Activated CD4-positive, alpha-beta T cell treated with anti-CD3 and anti-CD28 coated beads for 4 hours (primary cell): ENCODE measurements around the gene B3GNT5.

ENCODE experiments used
- DNase-seq, 2 donors: peaks; one replicate each; pipeline ENCODE4 v3.0.0-alpha.2; 2020

Gene B3GNT5

DNA sequence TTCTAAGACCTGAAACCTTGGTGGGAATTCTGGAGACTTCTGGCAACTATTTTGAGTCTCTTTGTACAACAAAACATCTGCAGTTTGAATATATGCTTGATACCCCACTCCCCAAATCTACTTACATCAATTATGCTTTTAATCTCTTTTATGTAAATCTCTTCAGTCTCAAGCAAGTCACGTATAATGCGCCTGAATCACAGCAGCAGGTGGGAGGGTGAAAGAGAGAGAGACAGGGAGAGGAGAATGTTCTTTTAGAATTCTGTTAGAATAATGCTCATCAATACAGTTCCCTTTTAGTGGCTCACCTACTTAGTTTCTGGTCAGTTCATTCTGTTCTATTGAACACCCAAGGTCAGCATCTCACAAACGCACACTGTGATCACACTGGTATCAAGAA is 22.2 kb upstream of the B3GNT5 start:
- DNase-seq = no peak

- no peak for DNase-seq
Observed at GRCh38 chr3:183233966-183234365, 19.1 kb upstream of the B3GNT5 start.

DNA sequence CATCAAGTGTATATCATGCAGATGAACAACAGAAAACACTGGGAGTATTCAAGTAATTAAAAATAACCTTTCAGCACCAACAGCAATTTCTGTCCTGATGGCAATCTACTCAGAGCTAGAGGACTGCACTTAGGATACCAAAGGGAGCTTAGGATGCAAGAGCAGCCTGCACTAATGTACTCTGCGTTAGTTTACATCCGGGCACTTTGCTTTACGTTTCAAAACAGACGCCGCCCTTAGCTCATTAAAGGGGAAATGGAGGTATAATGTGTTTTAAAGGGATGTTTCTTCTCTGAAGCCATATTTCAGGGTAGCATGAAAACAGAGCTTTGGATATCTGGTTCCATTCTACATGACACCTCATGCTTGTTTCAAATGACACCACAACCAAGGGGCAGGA is 14.0 kb upstream of the B3GNT5 start:
- DNase-seq = no peak

DNA sequence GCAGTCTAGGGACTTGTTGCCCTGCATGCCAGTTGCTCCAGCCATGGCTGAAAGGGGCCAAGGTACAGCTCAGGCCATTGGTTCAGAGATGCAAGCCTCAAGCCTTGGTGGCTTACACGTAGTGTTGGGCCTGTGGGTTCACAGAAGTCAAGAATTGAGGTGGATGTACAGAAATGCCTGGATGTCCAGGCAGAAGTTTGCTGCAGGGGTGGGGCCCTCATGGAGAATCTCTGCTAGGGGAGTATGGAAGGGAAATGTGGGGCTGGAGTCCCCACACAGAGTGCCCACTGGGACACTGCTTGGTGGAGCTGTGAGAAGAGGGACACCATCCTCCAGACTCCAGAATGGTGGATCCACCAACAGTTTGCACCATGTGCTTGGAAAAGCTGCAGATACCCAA is 10.6 kb upstream of the B3GNT5 start:
- no peak for DNase-seq

GRCh38 chr3:183244219-183244618 is 8.8 kb upstream of the B3GNT5 start:
- no peak for DNase-seq

DNA sequence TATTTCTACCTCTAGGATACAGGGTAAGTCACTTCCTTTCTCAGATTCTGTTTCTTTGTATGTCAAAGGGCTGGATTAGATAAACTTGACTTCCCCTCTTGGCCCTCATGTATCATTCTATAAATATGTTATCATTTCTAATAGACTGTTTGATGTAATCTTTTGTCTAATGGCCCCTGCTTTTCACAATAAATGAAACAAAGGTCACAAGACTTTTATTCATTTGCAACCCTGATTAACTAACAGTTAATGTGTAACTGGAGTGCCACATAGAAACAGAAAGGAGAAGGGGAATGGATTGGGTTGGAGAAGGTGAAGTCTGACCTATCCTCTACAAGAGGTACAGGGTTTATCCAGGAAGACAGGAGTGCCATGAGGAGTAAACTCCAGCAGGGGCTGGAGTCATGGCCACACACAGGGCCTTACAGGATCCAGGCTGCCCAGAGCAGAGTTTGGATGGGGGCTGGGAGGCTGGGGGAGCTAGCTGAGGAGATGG is 8.0 kb upstream of the B3GNT5 start:
- no peak for DNase-seq

DNA sequence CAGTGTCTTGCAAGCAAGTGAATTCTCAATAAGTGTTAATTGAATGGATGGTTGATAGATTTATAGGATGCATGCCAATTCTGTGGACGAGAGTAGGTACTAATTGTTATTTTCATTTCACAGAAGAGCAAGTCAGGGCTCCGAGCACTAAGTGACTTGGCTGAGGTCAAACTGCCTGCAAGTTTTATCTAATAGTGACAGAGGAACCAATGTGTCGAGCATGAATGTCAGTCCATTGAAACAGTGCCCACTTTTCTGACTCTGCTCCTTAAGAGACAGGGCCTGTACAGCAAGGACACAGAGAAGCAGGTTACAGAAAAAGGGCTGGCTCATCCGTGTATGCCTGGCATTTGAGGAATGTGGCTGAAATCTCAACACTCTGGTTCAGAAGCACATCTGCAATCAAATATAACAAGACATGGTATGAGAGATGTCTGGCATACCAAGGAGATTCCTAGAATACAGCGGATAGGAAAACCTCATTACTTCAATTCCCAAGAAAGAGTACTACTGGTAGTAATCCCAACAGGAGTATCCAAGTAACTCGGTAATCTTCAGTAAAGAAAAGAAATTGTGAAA is 6.0 kb upstream of the B3GNT5 start:
- DNase-seq = no peak

- DNase-seq = no peak
Observed at GRCh38 chr3:183249006-183249718, 3.9 kb upstream of the B3GNT5 start.

DNA sequence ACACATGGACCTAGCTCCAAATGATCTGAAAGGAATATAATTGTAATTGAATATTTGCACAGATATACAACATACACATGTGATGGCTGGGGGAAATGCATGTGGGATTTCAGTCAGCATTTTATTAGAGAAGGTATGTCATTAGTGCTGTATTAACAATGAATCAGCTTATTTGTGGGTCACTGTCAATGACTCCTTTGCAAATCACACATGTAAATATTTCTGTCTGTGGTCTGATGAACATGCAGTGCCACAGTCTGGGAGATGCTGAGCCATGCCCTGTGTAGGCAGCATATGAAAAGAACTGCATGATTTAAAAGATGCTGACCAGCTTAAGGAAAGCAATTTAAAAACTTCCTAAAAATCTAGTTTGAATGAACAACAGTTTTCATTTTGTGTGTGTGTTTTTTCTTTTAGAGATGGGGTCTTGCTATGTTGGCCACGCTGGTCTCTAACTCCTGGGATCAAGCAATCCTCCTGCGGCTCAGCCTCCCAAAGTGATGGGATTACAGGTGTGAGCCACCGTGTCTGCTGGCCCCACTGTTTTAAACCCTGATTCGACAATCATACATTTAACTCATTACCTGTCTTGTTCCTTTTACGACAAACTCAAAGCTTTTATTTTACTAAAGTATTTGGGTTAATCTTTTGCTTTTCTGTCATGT is 803 bp upstream of the B3GNT5 start:
- DNase-seq = no peak

DNA sequence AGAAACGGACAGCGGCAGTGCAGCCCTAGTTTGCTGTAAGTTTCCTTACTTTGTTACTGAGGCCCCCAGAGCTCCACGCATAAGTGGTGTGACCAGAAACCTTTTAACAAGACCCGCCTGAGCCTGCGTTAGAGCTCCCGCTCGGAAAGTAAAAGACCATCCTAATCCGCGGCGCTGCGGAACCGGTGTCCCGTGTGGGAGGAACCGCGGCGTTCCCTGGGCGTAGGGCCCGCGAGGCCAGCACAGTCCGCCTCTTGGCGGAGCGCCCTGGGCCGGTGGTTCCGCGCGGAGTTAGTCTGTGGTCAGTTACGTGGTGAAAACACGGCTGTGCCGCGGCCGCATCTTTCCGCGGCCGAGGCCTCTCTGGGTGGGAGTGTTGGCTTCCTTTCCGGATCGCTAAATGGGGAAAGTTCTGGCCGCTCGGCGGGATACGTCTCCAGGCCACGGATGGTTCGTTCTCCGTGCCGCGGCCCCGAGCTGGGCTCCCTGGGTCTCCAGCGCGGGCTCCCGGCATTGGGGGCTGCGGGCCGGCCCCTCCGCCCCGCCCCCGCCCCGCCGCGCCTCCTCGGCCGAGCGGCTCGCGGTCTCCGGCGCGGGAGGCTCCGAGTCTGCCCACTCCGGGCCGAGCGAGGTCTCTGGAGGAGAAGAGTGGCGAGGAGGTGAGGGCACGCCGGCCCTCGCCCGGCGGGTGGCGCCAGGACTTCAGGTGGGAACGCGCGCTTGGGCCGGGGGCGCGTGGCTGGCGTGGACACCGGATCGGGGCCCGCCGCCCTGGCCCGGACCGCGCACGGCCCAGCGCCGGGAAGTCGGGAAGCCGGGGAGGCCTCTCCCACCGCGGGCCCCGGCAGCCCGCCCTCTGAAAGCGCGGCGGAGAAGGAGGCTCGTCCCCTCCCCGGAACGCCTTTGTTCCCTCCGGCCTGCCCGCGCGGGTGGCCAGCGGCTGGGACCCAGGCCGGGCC is 754 bp downstream of the B3GNT5 start:
- peak; percentile 18 to 31 for DNase-seq

- DNase-seq = no peak
Observed at GRCh38 chr3:183254487-183255347, 1.7 kb downstream of the B3GNT5 start.

DNA sequence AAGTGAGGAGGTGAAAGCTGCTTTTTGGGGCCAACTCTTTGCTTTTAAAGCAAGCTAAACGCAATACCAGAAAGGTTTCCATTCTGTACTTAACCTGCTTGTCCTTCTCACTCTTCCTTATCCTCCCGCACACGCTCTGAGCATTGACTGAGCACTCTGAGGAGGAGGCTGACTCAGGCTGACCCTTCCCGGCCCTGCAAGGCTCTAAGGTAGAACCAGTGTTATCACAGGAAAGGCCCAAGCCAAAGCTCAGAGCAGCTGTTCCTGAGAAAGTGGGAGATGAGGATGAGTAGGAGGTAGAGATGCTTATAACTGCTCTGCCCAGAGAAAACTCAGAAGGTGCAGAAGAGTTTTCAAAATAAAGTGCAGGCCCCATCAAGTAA is 2.3 kb downstream of the B3GNT5 start:
- DNase-seq = no peak

- no peak for DNase-seq
Observed at GRCh38 chr3:183259087-183259486, 6.0 kb downstream of the B3GNT5 start.

DNA sequence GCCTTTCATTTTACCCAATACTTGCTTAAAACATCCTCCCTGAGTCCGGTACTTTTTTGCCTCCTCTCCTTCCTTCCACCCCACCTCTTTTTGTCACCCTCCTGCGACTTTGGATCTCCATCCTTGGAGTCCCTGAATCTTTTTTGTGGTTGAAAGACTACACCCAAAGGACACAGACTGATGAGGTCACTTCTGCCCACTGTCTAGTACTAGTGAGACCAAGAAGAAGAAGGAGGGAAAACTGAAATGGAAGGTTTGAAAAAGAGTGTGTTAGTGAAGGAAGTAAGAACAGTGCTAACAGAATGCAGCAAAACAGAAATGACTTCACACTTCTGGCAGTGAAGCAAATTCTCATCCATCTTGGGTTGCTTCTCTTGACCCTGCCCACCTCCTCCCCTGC is 6.6 kb downstream of the B3GNT5 start:
- DNase-seq = no peak

- no peak for DNase-seq
Observed at GRCh38 chr3:183260167-183260904, 7.3 kb downstream of the B3GNT5 start.

- DNase-seq = no peak
Observed at GRCh38 chr3:183261151-183261724, 8.2 kb downstream of the B3GNT5 start.

DNA sequence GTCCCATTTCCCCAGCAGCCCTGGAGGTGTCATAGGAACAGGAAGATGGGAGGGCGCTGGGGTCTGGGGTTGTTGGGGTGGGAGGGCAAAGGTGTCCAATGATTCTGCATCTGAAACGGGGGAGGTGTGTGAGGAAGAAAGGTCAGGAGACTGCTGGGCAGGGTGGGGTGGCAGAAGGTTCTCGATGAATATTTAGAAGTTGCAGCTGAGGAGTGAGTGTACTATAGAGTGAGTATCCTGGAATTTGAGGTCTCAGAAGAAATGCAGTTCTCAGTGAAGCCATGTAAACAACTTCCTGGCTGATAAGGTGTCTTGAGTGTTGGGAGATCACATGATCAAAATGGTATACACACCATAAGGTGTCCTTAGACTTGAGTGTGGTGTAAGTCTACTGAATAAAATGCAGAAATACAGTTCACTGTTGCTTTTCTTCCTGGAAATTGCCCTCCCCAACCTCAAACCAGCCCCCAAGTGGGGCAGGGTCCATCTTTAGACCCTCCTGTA is 9.9 kb downstream of the B3GNT5 start:
- no peak for DNase-seq

GRCh38 chr3:183264268-183264667 is 11.2 kb downstream of the B3GNT5 start:
- DNase-seq = no peak

DNA sequence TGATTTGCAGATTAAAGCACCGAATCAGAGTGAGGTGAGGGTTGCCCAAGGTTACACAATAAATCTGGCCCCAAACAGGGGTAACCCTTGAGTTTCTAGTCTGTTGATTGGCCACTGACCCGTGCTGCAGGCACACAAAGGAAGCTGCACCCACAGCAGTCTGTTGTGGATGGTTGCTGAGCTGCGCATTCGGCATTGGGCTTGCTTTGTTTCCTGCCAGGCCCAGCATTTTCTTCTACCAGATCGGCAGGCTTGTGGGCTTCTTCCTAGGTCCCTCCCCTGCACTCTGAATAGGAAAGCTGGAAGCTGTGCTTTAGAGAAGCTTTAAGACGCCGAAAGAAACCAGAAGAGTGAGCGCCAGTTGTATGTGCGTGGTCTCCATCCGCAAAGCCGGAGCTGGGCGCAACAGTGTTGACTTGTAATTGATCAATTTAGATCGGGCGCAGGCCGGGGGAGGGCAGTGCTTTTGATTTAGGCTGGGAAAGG is 12.1 kb downstream of the B3GNT5 start:
- DNase-seq = no peak

- peak; percentile 45 to 51 for DNase-seq
Observed at GRCh38 chr3:183265834-183266417, 12.9 kb downstream of the B3GNT5 start.
